ENCODE measurements around the gene TPSD1.
"Not testable (repeated sequence)": the region's sequence is repeated elsewhere in the genome, so short reads cannot be mapped to it uniquely, and the experiment has no call there.

Gene TPSD1

DNA sequence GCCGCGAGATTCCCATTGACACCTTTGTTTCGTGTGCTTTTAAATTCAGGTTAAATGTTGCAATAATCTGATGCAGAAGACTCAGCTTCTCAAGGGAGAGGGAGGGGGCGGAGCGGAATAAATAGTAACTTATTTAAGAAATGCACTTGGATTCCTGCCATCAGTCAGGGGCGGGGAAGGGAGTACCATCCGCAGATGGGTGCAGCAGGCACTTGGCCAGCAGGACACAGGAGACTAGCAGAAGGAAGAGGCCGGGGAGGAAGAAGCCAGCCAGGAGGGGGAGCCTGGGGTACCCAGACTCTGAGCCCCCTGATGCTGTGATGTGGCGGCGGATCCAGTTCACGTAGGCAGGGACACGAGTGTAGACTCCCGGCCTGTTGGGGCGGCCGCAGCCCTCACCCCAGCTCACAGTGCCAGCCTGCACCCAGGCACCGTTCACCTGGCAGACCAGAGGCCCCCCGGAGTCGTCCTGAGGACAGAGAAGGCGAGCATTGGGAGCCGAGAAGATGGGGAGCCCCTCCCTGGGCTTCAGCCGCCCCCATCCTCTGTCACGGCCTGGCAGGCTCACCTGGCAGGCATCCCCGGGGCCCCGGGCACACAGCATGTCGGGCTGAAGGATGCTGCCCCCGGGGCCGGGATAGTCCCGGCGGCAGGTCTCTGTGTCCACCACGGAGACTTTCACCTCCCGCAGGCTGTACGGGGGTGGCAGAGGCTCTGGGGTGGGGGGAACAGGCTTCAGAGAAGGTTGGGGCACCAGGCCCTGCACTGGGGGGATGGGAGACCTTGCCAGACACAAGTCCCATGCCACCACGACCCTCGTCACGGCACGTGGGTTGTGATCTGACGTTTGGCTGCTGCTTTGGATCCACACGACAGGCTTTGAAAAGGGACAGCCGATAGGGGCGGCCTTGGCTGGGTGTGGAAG, 34.0 kb upstream of the TPSD1 start:
- no peak for DNase-seq

DNA sequence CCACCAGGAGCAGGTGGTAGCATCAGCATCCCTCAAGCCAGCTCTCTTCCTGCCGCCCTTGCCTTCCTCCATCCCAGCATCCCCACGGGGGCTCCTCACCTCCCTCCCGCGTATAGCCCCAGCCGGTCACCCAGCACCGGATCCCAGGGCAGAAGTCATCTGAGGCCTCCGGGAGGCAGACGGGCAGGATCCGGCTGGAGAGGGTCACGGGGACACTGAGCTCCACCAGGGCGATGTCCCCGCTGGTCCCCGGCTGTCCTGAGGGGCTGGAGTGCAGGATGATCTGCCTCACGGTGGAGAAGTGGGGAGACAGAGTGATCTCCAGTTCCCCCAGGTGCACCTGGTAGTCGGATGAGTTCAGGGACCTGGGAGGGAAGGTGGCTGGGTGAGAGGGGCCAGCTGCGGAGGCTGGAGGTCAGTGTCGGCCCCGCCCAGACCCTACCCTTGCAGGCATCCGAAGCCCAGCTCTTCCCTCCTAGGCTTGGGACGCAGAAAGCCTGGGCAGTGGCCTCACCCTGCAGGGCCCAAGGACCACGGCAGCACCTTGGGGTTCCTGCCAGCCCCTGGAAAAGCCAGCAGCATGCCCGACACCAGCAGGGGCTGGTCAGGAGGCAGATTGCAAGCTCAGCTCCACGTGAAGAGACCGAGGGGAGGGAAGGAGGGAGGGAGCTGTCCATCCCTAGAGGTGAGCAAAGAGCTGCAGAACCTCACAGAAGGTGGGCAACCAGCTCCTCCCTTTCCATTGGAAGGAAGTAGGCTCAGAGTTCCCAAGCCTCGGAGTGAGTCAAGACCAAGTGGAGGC, 33.1 kb upstream of the TPSD1 start:
- no peak for DNase-seq

- no peak for DNase-seq
Observed at GRCh38 chr16:1223355-1224214, 32.3 kb upstream of the TPSD1 start.

GRCh38 chr16:1224558-1224957, 31.3 kb upstream of the TPSD1 start:
- no peak for DNase-seq

DNA sequence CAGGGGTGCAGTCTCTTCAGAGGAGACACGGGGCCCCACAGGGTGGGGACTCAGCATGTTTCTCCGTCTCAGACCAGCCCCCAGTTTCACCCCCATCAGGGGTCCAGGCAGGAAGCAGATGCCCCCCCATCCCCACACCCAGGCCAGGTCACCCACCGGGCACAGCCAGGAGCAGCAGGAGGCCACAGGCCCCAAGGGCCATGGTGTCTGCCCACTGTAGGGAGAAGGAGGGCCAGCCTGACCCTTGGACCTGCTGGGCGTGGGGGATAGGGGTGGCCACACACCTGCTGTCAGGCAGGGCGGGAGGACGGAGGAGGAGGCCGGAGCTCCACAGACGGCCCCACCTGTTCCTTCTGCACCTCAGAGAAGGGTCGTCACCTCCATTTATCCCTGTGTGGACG, 30.8 kb upstream of the TPSD1 start, which contains the start of gene TPSG1:
TPSG1 (minus strand) TSS at position 218 of the 401 bp plus-strand sequence; CDS start at position 202, 16 bp downstream.
- DNase-seq: no peak

DNA sequence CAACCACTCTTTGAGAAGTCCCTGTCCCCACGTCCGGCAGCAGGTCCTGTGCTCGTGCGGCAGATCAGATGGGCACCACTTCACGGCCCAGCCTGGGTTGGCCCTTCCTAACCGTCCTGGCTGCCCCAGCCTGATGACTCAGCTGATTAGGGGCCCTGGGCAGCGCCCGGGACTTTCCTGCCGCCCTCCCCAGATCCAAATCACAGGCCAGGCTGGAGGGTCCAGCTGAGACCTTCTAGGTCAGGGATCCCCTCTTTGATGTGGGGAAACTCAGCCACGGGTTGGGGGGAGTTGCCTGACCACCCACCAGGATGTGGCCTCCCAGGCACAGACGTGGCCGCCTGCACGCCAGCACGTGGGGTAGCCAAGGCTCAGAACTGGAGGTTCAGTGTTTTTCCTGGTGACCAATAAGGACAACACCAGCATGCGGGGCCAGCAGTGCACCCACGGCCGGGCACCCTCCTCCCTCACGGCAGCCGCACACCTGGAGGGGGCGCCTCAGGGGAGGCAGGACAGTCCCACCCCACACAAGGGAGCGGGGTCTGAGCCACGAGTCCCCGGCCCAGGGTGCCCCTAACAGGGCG, 30.0 kb upstream of the TPSD1 start:
- not testable (repeated sequence) for DNase-seq

GRCh38 chr16:1226692-1227091, 29.2 kb upstream of the TPSD1 start:
- not testable (repeated sequence) for DNase-seq

DNA sequence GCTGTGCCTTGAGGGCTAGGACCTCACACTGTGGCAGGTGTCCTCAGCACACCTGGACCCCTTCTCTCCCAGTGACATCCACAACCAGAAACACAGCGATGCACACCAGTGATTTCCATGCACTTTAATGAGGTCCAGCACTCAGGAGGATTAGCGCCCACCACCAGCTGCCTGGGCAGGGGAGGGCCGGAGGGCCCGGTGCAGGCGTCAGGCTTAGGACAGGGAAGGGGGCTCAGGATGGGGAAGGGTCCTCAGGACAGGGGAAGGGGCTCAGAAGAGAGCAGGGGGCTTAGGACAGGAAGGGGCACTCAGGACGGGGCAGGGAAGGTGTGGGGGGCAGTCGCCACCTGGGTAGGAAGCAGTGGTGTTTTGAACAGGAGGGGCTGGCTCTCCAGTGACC, 27.6 kb upstream of the TPSD1 start:
- not testable (repeated sequence) for DNase-seq

GRCh38 chr16:1229476-1229875, 26.4 kb upstream of the TPSD1 start:
- DNase-seq: not testable (repeated sequence)

DNA sequence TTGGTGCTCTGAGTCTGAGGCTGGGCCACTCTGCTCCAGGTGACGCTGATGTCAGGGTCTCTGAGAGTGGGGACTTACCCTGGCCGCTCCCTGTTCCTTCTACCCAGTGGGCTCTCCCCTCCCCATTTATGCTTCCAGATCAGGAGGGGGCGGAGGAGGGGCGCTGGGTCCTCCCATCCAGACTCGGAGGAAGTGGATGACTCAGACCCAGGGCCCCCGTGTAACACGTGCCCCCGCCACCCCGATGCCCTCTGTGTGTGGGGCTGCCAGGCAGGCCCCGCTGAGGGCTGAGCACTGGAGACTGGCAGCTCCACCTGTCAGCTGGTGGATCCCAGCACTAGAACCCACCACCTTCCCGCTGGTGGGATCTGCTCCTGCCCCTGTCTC, 25.8 kb upstream of the TPSD1 start, which contains the start of gene TPSB2:
TPSB2 (minus strand) TSS at position 101 of the 387 bp plus-strand sequence. CDS start 233 bp downstream, outside the sequence.
- not testable (repeated sequence) for DNase-seq

GRCh38 chr16:1230471-1231212, 25.2 kb upstream of the TPSD1 start:
- not testable (repeated sequence) for DNase-seq

- DNase-seq: not testable (repeated sequence)
Observed at GRCh38 chr16:1231301-1231700, 24.6 kb upstream of the TPSD1 start.

- not testable (repeated sequence) for DNase-seq
Observed at GRCh38 chr16:1232049-1232748, 23.7 kb upstream of the TPSD1 start.

GRCh38 chr16:1236659-1237058, 19.2 kb upstream of the TPSD1 start:
- not testable (repeated sequence) for DNase-seq

DNA sequence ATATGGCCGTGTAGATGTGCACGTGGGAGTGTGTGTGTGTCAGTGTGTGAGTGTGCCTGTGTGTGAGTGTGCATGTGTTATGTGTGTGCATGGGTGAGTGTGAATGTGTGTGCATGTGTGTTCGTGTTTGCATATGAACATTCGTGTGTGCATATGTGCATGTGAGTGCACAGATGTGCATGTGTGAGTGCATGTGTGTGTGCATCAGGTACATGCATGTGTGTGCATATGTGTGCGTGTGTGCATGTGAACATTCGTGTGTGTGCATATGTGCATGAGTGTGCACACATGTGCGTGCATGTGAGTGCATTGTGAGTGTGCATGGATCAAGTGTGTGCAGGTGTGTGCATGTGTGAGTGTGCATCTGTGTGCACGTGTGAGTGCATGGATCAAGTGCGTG, 17.9 kb upstream of the TPSD1 start:
- DNase-seq: no peak

GRCh38 chr16:1238909-1239308, 17.0 kb upstream of the TPSD1 start:
- not testable (repeated sequence) for DNase-seq

DNA sequence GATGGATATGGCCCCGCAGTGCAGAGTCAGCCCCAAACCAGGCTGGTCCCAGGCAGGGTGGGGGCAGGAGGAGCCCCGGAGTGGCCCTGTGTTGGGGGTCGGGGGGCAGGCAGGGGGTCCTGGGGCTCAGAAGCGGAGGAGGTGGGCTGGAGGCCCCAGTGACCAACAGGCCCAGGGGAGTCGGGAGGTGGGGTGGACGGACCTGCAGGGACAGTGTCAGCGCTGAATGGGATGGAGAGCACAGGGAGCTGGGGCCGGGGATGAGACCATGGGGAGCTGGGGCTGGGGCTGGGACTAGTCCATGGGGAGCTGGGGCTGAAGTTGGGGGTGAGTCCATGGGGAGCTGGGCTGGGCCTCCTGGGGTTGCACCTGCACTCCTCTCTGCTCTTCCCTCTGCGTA, 16.3 kb upstream of the TPSD1 start:
- not testable (repeated sequence) for DNase-seq

GRCh38 chr16:1240436-1240835, 15.4 kb upstream of the TPSD1 start, which contains the start of gene TPSAB1:
TPSAB1 (plus strand) TSS chr16:1240705; CDS start chr16:1240939, 234 bp downstream.
- not testable (repeated sequence) for DNase-seq

GRCh38 chr16:1241081-1241480, 14.8 kb upstream of the TPSD1 start:
- DNase-seq: not testable (repeated sequence)

- not testable (repeated sequence) for DNase-seq
Observed at GRCh38 chr16:1243363-1243762, 12.5 kb upstream of the TPSD1 start.

All from stimulated activated CD4-positive, alpha-beta T cell treated with anti-CD3 and anti-CD28 coated beads, Interleukin-2, amount 100 ng/mL, for 24 hours (primary cell).